Dedifferentiated amniotic fluid mesenchymal stem cell (primary cell): ENCODE results near the gene ITGA7.

Experiments
- DNase-seq: peaks from one replicate; pipeline ENCODE4 v3.0.0-alpha.2; 2016; ENCODE audit errors: extremely low spot score

ITGA7 gene

GRCh38 chr12:55718015-55718414 is 10.3 kb upstream of the ITGA7 start:
- no peak for DNase-seq

GRCh38 chr12:55717011-55718007 is 9.6 kb upstream of the ITGA7 start:
- DNase-seq: no peak

GRCh38 chr12:55716582-55716957 is 8.9 kb upstream of the ITGA7 start:
- no peak for DNase-seq

- peak; percentile 77 for DNase-seq
These were observed 8.3 kb upstream of the ITGA7 start, which contains the start of gene BLOC1S1 for GRCh38 chr12:55715833-55716581. TSS of gene BLOC1S1 (plus strand) at chr12:55716046. CDS start at chr12:55716052, 6 bp downstream.

GRCh38 chr12:55715169-55715764 is 7.6 kb upstream of the ITGA7 start:
- DNase-seq: no peak

- DNase-seq: peak; percentile 74
These were observed 6.0 kb upstream of the ITGA7 start for GRCh38 chr12:55713721-55714120.

GRCh38 chr12:55712700-55713415 is 5.2 kb upstream of the ITGA7 start:
- DNase-seq: no peak

- no peak for DNase-seq
These were observed 4.3 kb upstream of the ITGA7 start for GRCh38 chr12:55711786-55712553.

- no peak for DNase-seq
These were observed 1.1 kb upstream of the ITGA7 start for GRCh38 chr12:55708695-55709233.

GRCh38 chr12:55707219-55707671 is 459 bp downstream of the ITGA7 start:
- DNase-seq: no peak

GRCh38 chr12:55706568-55707218 is 1.0 kb downstream of the ITGA7 start:
- no peak for DNase-seq

GRCh38 chr12:55705782-55706402 is 1.8 kb downstream of the ITGA7 start:
- no peak for DNase-seq

- DNase-seq: no peak
These were observed 2.6 kb downstream of the ITGA7 start for GRCh38 chr12:55704824-55705718.

- no peak for DNase-seq
These were observed 3.6 kb downstream of the ITGA7 start for GRCh38 chr12:55703901-55704761.

GRCh38 chr12:55703288-55703687 is 4.4 kb downstream of the ITGA7 start:
- DNase-seq: no peak

- DNase-seq: no peak
These were observed 4.8 kb downstream of the ITGA7 start for GRCh38 chr12:55702861-55703260.

- no peak for DNase-seq
These were observed 7.3 kb downstream of the ITGA7 start for GRCh38 chr12:55700255-55701018.
